ENCODE data around the gene ZDHHC18.
"Not testable (repeated sequence)": the region's sequence is repeated elsewhere in the genome, so short reads cannot be mapped to it uniquely, and the experiment has no call there.

ZDHHC18 gene

DNA sequence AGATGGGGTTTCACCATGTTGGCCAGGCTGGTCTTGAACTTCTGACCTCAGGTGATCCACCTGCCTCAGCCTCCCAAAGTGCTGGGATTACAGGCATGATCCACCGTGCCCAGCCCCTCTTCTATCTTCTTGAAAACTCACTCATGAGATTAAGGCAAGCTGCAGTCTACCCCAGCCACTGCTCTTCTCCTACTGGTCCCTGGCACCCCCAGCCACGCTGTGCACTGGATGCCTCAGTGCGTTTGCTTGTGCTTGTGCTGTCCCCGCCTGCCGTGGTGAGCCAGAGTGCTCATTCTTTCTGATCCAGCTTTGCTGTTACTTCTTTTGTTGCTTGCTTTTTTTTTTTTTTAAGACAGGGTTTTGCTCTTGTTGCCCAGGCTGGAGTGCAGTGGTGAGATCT, 11.2 kb downstream of the ZDHHC18 start:
- DNase-seq = not testable (repeated sequence)

DNA sequence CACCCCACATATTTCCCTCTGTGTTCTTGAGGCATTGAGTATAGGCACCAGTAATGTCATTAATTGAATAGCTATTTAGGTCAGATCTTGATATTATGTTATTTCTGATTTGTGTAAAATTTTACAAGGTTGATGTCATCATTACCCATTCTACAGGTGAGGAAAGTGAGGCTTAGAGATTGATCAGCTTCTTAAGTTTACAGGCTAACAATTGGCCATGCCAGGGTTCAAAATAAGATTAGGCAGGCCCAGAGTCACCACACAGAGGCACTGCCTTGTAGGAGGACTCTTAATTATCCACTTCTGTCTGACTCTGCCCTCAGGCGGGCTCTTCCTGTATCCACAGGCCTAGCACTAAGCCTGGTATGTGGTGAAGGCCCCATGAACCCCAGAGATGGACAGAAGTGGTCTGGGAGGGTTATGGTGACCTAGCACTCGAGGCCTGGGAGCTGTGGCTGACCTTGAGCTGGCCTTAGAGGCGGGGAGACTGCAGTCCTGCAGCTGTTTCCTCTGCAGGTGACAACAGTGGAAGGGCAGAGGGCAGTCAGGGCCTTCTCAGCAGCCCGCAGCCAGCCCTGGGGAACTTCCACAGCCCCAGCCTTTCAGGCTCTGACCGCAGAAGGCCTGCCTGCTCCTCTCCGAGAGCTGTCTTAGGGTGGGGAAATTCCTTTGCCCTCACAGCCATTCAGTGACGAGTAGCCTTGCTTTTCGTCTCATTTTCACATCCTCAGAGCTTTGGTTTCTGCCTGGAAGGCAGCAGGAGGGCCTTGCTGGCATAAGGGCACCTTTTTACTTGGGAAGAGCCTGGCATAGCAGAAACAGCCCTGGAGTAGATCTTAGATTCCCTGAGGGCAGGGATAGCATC, 12.2 kb downstream of the ZDHHC18 start:
- DNase-seq = peak; percentile 60

DNA sequence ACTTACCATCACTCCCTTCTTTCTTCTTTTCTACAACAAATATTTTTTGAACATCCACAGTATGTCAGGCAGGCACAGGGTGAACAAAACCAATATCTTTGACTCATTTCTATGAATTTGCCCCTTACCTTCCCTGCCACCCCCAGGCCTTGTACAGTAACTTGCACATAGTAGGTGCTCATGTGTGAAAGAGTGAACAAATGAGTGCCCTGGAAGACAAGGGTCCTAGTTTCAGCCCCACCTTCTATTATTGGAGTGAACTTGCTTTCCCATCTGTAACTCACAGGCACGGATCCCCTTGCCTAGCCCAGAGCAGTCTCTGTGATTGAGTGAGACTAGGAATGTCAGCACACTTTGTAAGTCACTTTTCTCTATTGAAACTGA, 12.8 kb downstream of the ZDHHC18 start:
- no peak for DNase-seq

DNA sequence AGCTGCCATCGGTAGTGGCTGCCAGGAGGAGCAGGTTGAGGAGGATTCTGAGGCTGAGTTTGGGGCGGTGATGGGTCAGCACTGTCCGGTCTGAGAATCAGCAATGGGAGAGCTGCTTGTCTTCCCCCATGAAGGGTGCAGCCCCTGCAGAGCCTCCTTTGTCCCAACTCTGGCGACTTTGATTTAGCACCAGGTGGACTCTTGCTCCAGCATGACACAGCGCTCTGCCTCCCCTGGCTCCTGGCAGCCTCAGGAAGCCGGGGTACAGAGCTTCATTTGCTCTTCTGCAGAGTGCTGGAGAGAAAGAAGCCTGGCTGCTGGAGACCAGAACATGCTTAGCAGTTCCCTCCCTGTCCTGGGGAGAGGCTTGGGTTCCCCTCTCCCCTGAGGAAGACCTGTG, 13.3 kb downstream of the ZDHHC18 start:
- DNase-seq = peak; percentile 41

DNA sequence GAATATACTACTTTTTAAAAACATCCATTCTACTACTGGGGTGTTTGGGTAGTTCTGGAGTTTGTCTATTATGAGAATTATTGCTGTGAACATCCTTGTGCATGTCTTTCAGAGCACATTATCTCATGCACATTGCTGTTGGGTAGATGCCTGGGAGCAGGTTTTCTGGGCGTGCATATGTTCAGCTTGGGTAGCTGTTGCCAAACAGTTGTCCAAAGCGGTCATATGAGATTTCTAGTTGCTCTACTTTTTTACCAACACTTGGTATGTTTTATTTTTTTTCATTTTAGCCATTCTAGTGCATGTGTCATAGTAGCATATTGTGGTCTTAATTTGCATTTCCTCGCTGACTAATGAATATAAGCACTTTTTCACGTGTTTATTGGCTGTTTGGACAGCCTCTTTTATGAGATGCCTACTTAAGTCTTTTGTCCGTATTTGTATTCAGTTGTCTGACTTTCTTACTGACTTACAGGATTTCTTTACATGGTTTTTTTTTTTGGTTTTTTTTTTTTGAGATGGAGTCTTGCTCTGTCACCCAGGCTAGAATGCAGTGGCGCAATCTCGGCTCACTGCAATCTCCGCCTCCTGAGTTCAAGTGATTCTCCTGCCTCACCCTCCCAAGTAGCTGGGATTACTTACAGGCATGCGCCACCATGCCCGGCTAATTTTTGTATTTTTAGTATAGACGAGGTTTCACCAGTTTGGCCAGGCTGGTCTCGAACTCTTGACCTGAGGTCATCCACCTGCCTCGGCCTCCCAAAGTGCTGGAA, 18.1 kb downstream of the ZDHHC18 start:
- DNase-seq = no peak

DNA sequence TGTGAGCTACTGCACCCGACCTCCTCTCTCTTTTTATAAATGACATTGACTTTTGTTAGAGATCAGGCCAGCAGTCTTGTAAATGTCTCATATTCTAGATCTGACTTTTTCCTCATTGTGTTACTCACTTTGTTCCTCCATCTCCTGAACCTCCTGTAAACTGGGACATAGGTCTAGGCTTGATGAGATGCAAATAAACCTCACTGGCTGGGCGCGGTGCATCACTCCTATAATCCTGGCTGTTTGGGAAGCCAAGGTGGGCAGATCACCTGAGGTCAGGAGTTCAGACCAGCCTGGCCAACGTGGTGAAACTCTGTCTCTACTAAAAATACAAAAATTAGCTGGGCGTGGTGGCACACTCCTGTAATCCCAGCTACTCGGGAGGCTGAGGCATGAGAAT, 21.3 kb downstream of the ZDHHC18 start:
- DNase-seq = not testable (repeated sequence)

DNA sequence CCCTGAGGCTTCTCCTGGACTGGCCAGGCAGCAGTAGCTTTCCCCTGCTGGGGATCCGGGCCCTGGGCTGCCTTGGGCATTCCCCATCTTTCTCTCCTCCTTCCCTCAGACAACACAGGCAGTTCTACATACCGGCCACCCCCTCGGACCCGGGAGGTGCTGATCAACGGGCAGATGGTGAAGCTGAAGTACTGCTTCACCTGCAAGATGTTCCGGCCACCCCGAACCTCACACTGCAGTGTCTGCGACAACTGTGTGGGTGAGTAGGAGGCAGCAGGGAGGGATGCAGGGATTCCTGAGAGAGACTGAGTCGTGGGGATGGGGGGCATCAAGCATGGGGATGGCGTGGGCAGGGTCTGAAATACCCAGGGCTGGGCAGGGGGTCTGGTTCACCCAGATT, 22.0 kb downstream of the ZDHHC18 start:
- DNase-seq = no peak

DNA sequence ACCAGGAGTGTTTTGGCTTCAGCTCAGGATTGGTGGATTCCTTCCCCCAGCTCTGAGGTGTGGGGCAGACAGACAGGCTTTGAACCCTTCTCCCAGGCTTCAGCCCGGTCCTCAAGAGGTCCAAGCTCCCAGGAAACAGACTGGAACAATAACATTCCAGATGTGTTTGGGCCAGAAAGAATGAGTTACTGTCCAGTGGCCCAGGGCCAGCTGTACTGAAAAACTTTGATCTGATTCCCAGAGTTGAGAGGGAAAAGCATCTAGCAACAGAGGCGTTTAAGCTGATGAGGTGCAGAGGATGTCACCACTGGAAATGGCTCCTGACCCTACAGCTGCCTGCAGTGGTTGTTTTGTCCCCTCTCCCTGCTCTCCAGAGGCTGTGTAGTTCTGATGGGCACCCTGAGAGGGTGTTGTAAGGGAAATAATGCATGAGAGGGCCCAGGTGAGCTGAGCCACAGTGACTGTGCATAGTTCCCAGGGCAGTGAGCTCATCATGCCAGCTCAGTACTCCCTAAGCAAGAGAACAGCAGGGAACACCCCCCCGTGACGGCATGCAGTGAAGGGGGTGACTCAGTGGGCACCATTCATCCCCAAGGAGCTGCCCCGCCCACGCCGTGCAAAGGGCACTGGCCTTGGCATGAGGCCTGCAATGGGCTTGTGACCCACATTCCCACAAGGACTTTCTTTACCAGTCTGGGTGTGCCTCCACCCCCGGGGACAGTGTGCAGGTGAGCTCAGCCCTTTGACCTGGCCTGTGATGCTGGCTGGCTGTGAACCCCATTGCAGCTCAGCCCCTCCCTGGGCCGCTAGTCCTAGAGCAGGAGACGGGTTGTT, 22.7 kb downstream of the ZDHHC18 start:
- DNase-seq = peak; percentile 45

DNA sequence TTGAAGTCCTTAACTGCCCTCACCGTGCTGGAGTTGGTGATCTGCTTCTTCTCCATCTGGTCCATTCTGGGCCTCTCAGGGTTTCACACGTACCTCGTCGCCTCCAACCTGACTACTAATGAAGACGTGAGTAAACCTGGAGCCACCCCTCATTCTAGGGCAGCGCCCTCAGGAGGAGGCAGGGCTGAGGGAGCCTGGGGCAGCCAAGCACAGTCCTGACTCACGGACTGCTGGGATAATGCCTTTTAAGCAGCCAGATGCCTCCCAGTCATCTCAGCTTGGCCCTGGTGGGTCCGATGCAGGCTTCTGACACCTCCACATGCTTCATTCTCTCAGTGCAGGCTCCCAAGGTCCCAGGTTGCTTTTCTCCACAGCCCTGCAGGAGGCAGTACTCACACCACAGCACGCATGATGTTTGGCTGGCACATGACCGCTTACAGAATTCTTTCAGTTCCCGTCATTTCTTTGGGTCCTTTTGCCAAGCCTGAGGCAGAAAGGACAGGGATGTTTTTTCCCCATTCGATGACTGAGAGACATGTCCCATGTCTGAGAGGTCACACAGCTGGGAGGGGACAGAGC, 24.7 kb downstream of the ZDHHC18 start:
- DNase-seq = peak; percentile 59

DNA sequence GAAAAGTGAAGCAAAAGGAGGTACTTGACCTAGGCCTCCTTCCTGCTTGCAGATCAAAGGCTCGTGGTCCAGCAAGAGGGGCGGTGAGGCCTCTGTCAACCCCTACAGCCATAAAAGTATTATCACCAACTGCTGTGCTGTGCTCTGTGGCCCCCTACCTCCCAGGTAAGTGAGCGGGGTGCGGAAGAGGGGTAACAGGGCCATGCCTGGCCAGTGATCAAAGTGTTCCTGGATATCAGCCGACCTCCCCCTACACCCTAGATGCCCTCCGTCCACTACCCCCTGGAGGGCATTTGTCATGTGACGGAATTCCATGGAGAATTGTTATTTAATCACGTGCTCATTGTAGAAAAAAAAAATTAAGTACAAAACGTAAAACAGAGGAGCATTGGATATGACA, 26.2 kb downstream of the ZDHHC18 start:
- peak; percentile 50 for DNase-seq

DNA sequence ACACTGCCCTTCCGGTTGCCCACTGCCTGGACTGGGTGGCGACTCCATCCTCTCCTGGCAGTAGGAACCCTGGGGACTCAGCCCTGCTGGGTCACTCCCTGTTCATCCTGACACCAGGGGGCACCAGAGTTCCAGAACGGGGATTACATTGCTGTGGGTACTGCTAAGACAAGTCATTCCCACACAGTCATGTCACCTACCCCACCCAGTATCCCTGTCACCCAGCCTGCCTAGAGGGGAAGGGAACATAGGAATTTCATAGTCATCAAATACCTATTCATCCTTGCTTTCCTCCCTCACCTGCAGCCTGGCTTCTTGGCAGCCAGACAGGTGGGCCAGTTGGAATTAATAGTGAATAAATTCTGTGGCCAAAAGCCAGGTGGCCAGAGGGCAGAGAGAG, 26.7 kb downstream of the ZDHHC18 start:
- DNase-seq = peak; percentile 95

DNA sequence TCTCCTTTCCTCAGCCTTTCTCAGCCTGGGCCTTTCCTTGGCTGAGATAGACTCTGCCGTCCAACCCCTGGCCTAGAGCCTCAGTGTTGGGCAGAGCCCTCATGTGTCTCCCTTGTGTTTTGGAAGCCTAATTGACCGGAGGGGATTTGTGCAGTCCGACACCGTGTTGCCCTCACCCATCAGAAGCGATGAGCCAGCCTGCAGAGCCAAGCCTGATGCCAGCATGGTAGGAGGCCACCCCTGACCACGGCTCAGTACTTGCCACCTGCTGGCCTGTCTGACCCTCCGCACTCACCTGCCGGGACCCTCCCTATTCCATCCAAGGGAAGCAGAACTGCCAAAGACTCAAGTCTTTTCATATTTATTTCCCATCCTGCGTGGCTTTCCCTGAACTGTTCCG, 27.1 kb downstream of the ZDHHC18 start:
- no peak for DNase-seq

DNA sequence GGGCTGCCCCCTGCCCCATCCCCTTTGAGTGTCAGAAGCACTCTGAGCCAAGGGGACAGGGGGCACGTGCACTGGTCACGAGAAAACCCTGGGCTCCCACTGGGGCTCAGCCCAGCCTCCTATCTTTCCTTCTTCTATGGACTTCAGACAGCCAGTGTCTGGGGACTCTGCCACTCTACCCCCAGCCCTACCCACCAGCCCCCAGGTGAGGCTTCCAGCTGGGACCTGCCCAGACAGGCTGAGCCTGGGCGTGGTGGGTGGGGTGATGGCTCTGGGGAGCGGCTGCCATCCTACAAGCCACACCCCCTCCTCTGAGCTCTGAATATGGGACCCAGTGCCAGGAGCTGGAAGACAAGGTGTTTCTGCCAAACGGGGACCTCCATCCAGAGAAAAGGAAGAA, 28.4 kb downstream of the ZDHHC18 start:
- DNase-seq = no peak

DNA sequence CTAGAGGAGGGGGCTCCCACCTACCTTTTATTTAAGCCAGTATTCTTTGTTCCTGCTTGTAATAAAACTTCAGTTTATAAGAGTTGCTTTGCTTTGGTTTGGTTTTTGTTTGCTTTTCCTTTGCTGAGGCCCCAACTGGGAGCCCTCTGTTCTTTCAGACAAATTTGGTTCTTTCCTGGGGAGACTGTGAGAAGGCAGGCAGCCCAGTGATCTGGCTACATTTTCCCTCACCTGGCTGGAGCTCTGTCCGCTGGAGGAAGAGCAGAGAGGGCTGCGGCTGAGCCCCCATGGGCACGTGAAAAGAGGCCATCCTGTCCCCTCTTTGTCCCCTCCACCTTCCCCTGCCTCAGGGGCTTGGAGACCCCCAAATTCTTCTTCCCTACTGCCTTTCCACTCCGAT, 29.1 kb downstream of the ZDHHC18 start:
- no peak for DNase-seq

DNA sequence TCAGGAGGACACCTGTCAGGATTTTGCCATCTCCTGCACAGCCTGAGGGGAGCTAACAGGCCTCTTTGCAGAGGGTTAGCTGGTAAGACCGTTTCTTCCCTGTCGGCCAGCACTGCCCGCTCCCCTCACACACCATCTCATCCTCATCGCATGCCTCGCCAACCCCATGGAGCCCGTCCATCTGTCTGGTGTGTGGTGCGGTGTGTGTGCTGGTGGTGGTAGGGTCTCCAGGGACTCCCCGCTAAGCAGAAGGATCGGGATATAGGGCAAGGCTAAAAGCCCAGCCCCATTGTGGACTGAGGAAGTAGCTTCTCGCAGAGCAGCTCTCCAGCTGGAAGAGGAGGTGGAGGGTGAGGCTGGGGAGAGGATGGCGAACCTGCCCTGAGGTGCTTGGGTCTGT, 29.7 kb downstream of the ZDHHC18 start:
- DNase-seq = no peak

DNA sequence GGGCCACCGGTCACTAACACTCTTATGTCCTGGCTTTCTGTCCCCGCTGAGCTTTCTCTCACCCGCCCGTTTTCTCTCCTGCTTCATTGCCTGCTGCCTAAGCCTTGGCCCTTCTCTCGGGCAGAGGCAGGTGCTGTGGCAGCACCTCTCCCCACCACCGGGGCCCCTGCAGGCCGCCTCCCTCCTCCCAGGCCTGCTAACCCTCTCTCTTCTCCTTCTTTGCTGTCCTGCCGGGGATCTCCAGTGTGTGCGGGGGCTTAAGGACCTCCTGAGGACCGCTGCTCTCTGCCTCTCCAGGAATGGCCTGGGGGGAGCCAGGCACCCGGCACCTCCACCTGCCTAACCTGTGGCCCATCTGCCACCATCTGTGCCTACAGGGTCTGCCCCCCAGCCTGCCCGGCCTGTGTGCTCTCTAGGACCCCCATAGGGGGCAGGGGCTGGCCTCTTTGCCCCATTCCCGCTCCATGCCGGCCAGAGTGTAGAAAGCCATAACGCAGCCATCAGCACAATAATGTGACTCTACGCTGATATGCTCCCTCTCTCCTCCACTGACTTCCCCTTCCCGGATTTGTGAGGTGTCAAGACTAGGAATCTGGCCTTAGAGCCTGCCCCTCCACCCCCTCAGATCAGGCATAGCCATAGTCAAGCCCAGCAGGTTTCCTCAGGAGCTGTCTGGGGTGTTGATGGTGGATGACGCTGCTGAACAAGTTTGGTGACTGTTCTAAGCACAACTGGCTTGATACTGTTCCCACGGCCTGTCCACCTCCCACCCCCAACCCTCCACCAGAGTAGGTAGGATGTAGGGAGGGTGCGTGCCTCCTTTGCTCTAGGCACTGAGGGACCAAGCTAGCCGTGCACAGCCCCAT, 30.3 kb downstream of the ZDHHC18 start:
- DNase-seq = peak; percentile 89

DNA sequence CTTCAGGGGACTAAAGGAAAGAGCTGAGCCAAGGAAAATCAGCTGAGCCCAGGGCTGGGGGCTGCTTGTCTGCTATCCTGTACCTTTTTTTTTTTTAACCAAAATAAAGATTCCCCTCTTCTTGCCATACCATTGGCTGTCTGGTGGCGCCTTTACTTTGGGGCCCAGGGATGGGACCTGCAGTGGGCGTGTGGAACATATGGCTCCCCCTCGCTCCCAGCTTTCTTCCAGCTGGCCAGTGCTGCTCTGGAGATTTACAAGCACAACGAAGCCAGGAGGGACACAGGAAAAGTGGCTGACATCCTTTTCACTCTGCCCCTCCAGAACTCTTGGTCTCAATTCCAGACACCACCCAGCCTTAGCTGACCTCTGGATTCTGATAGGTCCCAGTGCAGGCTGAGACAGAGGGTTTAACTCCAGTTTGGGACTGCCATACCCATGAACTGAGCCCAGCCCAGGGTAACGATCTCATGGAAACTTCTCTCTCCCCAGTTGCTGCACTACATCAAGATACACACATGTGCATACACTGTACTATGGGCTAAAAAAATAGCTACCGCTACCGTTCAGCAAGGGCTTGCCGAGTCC, 31.1 kb downstream of the ZDHHC18 start:
- DNase-seq = no peak

DNA sequence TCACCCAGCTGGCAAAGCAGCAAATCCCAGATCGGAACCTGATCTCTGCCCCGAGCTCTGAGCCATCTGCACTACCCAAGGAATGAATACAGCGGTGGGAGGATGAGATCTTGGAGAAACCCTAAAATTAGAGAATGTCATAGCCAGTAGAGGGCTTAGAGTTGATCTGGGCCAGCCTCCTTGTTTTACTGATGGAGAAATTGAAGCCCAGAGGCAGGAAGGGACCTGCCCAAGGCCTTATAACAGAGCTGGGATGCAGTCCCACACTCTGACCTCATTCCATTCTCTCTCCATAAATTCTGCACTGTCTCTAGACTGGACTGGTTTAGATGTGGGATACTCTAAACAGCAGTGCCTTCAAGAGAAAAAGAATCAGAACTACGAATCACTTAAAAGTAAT, 31.7 kb downstream of the ZDHHC18 start:
- DNase-seq = no peak

DNA sequence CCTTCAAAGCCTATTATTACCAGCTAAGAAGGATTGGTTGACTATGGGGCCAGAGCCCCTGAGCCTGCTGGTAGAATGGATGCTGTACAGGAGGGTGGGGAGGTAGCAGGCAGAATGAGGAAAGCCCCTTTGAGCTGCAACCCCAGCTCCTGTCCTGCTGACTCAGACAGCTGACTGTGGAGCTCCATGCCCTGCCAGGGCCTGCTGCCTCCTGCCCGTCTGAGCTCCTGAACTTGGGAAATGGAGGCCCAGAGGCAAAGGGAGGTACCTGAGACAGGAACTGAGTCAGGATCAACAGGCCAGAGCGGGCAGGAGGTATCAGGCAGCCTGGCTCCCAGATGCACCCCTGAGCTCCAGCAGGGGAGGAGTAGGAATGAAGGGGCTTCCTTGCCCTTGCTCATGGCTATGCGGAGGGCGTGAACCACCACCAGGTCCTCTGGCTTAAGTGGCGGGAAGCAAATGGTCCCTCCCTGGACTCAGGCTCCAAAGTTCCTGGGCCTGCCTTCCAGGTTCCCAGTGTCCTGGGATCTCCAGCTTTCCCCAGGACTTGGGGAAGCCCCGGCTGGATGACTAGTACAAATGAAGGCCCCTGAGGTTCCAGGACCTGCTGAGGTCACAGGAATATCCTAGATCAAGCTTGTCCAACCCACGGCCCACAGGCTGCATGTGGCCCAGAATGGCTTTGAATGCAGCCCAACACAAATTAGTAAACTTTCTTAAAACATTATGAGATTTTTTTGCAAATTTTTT, 32.6 kb downstream of the ZDHHC18 start:
- no peak for DNase-seq

DNA sequence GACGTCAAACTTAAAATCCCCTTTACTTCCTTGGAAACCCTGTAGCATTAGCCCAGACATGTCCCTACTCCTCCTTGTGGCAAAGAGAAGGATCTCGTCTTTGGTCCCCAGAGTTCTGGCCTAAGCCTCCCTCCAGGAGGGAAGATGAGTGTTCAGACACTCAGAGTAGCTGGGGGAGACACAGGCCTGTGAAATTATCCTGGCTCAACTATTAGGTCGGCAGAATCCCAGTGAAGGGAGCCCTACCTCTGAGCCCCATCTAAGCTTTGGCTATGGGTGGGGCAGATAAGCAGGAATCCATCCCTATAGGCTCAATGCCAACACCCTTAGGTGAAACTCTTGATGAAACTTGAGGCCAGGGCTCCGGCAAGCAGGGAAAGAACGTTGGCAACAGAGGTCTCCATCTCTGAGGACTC, 34.8 kb downstream of the ZDHHC18 start:
- DNase-seq = no peak

DNA sequence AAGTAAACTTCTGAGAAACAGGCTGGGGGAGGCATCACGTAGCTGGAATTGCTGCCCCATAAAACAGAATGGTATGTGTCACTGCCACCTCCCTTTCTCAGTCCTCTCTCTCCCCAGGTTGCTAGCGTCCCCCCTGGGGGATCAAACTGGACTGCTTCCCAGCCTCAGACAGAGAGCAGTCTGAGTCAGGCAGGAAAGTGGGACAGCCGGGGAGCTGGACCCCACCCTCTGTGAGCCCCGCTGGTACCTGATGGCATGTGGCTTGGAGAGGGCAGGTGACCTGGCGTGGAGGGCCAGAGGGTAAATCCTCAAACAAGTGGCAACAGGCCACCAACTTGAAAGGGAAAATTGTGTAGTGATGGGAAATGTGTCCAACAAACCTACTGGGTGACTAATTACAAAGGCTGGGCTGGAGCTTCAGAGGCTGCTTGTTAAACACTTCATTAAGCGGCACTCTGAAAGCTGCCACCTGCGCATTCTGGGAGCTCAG, 35.4 kb downstream of the ZDHHC18 start:
- no peak for DNase-seq

Measured in islet precursor cell (in vitro differentiated cells).